C4-2B (cell line): ENCODE measurements around the gene TMTC2.

Source experiments
- H3K27ac ChIP-seq: fragments of 450-650 bp; 2 replicates; pipeline ENCODE4 v1.5.1; 2017
- CTCF ChIP-seq: fragments of 450-650 bp; conservative IDR thresholded peaks from 2 replicates; pipeline ENCODE4 v1.5.1; 2017; ENCODE audit warnings: mild to moderate bottlenecking
- ZFX ChIP-seq: fragments of 450-650 bp; IDR thresholded peaks from 2 replicates; pipeline ENCODE4 v1.6.1; 2017

Gene TMTC2

GRCh38 chr12:83181074-83181473 is 494.4 kb downstream of the TMTC2 start:
- TF ChIP-seq CTCF (no peak), ZFX (no peak)
- no peak overlapping the region for H3K27ac ChIP-seq

DNA sequence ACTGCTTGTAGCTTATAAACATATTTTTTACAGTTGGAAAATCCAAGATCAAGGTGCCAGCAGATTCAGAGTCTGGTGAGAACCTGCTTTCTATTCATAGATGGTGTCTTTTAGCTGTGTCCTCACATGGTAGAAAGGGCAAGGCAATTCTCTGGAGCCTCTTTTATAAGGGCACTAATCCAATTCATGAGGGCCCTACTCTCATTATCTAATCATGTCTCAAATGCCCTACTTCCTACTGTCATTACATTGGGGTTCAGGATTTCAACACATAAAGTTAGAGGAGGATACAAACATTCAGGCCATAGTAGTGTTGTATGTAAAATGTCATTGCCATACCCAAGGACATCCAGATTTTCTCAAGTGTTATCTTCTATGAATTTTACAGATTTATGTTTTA is 496.4 kb downstream of the TMTC2 start:
- TF ChIP-seq CTCF (no peak), ZFX (no peak)
- H3K27ac ChIP-seq, result no peak overlapping the region
